PC-3 (cell line): ENCODE measurements around the gene SERBP1. TPM values are rescaled to one million over a fixed set of nuclear protein-coding genes. Genes with fewer than 3 reads are reported as not detected.

ENCODE experiments used
- ATAC-seq: fragments of 200-7000 bp; cut with Tn5 transposase; 2 replicates; pipeline ENCODE4 v1.9.1; 2020; ENCODE audit warnings: mild to moderate bottlenecking, moderate library complexity
- BruUV-seq: library from RNA; stranded (reverse); fragments of 400-500 nt; replicated peaks from 2 replicates; lab custom pipeline; 2021; lab: Mats Ljungman, UMichigan
- CTCF ChIA-PET: fragments of 300-600 bp; sonication (Branson Sonifier 250); formaldehyde crosslinking; loops from one replicate; lab custom pipeline; 2022; ENCODE audit warnings: antibody characterized with exemption; lab: Charles Lee
- POLR2A ChIA-PET: fragments of 300-600 bp; sonication (Branson Sonifier 250); formaldehyde crosslinking; loops from one replicate; lab custom pipeline; 2022; ENCODE audit warnings: antibody characterized with exemption; ENCODE audit not compliant: unreplicated experiment; lab: Charles Lee
- DNase-seq: peaks from one replicate; pipeline ENCODE4 v3.0.0-alpha.2; 2015
- H2AFZ ChIP-seq: fragments of 300-600 bp; sonication (generic); 2 replicates; pipeline ENCODE4 v1.6.0; 2016; ENCODE audit warnings: antibody characterized with exemption, low read length
- H3F3A ChIP-seq: fragments of 300-600 bp; sonication (generic); one replicate; pipeline ENCODE4 v1.6.0; 2017; ENCODE audit warnings: antibody characterized with exemption, low read length, control low read depth, mild to moderate bottlenecking; ENCODE audit not compliant: unreplicated experiment
- H3K27ac ChIP-seq: fragments of 300-600 bp; sonication (generic); 2 replicates; pipeline ENCODE4 v1.5.1; 2016; ENCODE audit warnings: mild to moderate bottlenecking, low read length
- H3K27me3 ChIP-seq: fragments of 300-600 bp; sonication (generic); 2 replicates; pipeline ENCODE4 v1.6.1; 2016; ENCODE audit warnings: low read length, mixed read lengths
- H3K36me3 ChIP-seq: fragments of 300-600 bp; sonication (generic); 2 replicates; pipeline ENCODE4 v1.6.1; 2016; ENCODE audit warnings: low read depth, mixed run types, low read length, mixed read lengths
- H3K4me1 ChIP-seq: fragments of 300-600 bp; sonication (generic); 2 replicates; pipeline ENCODE4 v1.5.1; 2016; ENCODE audit warnings: low read length; ENCODE audit not compliant: insufficient read depth
- H3K4me2 ChIP-seq: fragments of 300-600 bp; sonication (generic); 2 replicates; pipeline ENCODE4 v1.6.0; 2016; ENCODE audit warnings: low read length
- H3K4me3 ChIP-seq: fragments of 300-600 bp; sonication (generic); 2 replicates; pipeline ENCODE4 v1.5.1; 2016; ENCODE audit warnings: mild to moderate bottlenecking, low read length, mixed read lengths
- H3K79me2 ChIP-seq: fragments of 300-600 bp; sonication (generic); 2 replicates; pipeline ENCODE4 v1.6.1; 2017; ENCODE audit warnings: low read length, mixed read lengths
- H3K9ac ChIP-seq: fragments of 300-600 bp; sonication (generic); 2 replicates; pipeline ENCODE4 v1.6.0; 2016; ENCODE audit warnings: mild to moderate bottlenecking, low read length
- H3K9me2 ChIP-seq: fragments of 300-600 bp; sonication (generic); replicated peaks from 2 replicates; pipeline ENCODE4 v1.6.1; 2016; ENCODE audit warnings: mixed run types, low read length, mixed read lengths
- H3K9me3 ChIP-seq: fragments of 300-600 bp; sonication (generic); 2 replicates; pipeline ENCODE4 v1.6.1; 2016; ENCODE audit warnings: low read length, mixed read lengths
- H4K20me1 ChIP-seq: fragments of 300-600 bp; sonication (generic); 2 replicates; pipeline ENCODE4 v1.6.1; 2016; ENCODE audit warnings: low read length, mixed read lengths
- CTCF ChIP-seq: fragments of 300-600 bp; sonication (generic); conservative IDR thresholded peaks from 2 replicates; pipeline ENCODE4 v1.5.1; 2017; ENCODE audit warnings: antibody characterized with exemption, low read depth, mild to moderate bottlenecking, low read length
- EZH2 ChIP-seq: fragments of 300-600 bp; sonication (generic); IDR thresholded peaks from one replicate; pipeline ENCODE4 v1.6.1; 2017; ENCODE audit warnings: antibody characterized with exemption, mild to moderate bottlenecking, low read length; ENCODE audit not compliant: unreplicated experiment
- EZH2phosphoT487 ChIP-seq: fragments of 300-600 bp; sonication (generic); IDR thresholded peaks from 2 replicates; pipeline ENCODE4 v1.6.1; 2018; ENCODE audit warnings: mild to moderate bottlenecking, antibody characterized with exemption, low read length, borderline replicate concordance
- intact Hi-C: fragments of 100-400 bp; cut with micrococcal nuclease; formaldehyde crosslinking; loops from 2 replicates; pipeline ENCODE4 v1.9.0; 2023
- total RNA-seq: library from RNA; depleted of rRNA; stranded (reverse); fragments of >200 nt; gene quantifications from 2 replicates; pipeline ENCODE4 v1.2.3, GENCODE V29; 2014

Gene SERBP1
- total RNA-seq, 1 experiment from 2014 or later = 256 TPM

GRCh38 chr1:67371043-67371442 is 59.2 kb downstream of the SERBP1 start:
- H3K4me3 ChIP-seq = no peak overlapping the region
- H3K79me2 ChIP-seq = no peaks in the 10 kb centered on the region
- CTCF ChIA-PET = interaction anchor here (0.6 kb wide), 1 partner anchor 401 kb away, joined by 3 read pairs; no protein-coding TSS in a partner anchor
- no peaks in the 10 kb centered on the region for H3F3A ChIP-seq
- no peaks in the 10 kb centered on the region for H3K27me3 ChIP-seq
- H3K4me1 ChIP-seq = peaks cover 1% of the 10 kb centered on the region; the same call in 1 of the 2 replicates
- H3K9ac ChIP-seq = no peak overlapping the region
- intact Hi-C loops = no loop called here
- no TSS peak for BruUV-seq
- no peaks in the 10 kb centered on the region for H3K9me2 ChIP-seq
- no peaks in the 10 kb centered on the region for H4K20me1 ChIP-seq
- no peak overlapping the region for H3K27ac ChIP-seq
- H2AFZ ChIP-seq = no peak overlapping the region
- POLR2A ChIA-PET = no interaction called here
- H3K9me3 ChIP-seq = no peaks in the 10 kb centered on the region
- DNase-seq (no peak), ATAC-seq (no peak)
- H3K36me3 ChIP-seq = no peaks in the 10 kb centered on the region
- no peak overlapping the region for H3K4me2 ChIP-seq
- no peak for TF ChIP-seq EZH2
- TF ChIP-seq CTCF = no peak
- no peak for TF ChIP-seq EZH2phosphoT487

GRCh38 chr1:67368046-67368514 is 62.1 kb downstream of the SERBP1 start:
- Histone ChIP-seq H3K4me1 (no peaks in the 10 kb centered on the region), H3K9ac (no peak overlapping the region), H3K27me3 (no peaks in the 10 kb centered on the region), H3K9me3 (no peaks in the 10 kb centered on the region), H3K79me2 (no peaks in the 10 kb centered on the region), H4K20me1 (no peaks in the 10 kb centered on the region), H3K4me3 (no peak overlapping the region), H3K9me2 (no peaks in the 10 kb centered on the region), H3K4me2 (no peak overlapping the region), H3F3A (no peaks in the 10 kb centered on the region), H3K36me3 (no peaks in the 10 kb centered on the region), H2AFZ (no peak overlapping the region), H3K27ac (no peak overlapping the region)
- ChIA-PET CTCF (no interaction called here), POLR2A (no interaction called here)
- intact Hi-C loops = no loop called here
- no TSS peak for BruUV-seq
- ATAC-seq = no peak
- DNase-seq = no peak
- TF ChIP-seq EZH2 (no peak), EZH2phosphoT487 (no peak), CTCF (no peak)

GRCh38 chr1:67367370-67368045 is 62.7 kb downstream of the SERBP1 start:
- no peaks in the 10 kb centered on the region for H3K4me1 ChIP-seq
- no peak for TF ChIP-seq EZH2phosphoT487
- TF ChIP-seq CTCF = no peak
- no peak for TF ChIP-seq EZH2
- no peak overlapping the region for H2AFZ ChIP-seq
- intact Hi-C loops = no loop called here
- ChIA-PET CTCF (no interaction called here), POLR2A (no interaction called here)
- H3K9me2 ChIP-seq = no peaks in the 10 kb centered on the region
- no peaks in the 10 kb centered on the region for H3K79me2 ChIP-seq
- H3K4me3 ChIP-seq = no peak overlapping the region
- H4K20me1 ChIP-seq = no peaks in the 10 kb centered on the region
- no peaks in the 10 kb centered on the region for H3K36me3 ChIP-seq
- DNase-seq = no peak
- no peak overlapping the region for H3K4me2 ChIP-seq
- no peaks in the 10 kb centered on the region for H3K9me3 ChIP-seq
- H3K9ac ChIP-seq = no peak overlapping the region
- H3F3A ChIP-seq = no peaks in the 10 kb centered on the region
- H3K27me3 ChIP-seq = no peaks in the 10 kb centered on the region
- no TSS peak for BruUV-seq
- no peak overlapping the region for H3K27ac ChIP-seq
- ATAC-seq = no peak
